Renal cortical epithelial cell (primary cell): ENCODE measurements around the gene LCK. TPM values are rescaled to one million over a fixed set of nuclear protein-coding genes. Genes with fewer than 3 reads are reported as not detected.

Experiments
- DNase-seq: peaks from one replicate; pipeline ENCODE4 v3.0.0-alpha.2; 2011; ENCODE audit warnings: low read depth
- total RNA-seq: library from RNA; depleted of rRNA; stranded (reverse); fragments of >200 nt; gene quantifications from 2 replicates; pipeline ENCODE4 v1.2.3, GENCODE V29; 2014

The LCK gene
- total RNA-seq, 1 donor from 2014 or later, result 0.10 TPM

- no peak for DNase-seq
Observed at GRCh38 chr1:32318127-32318869, 67.2 kb downstream of the LCK start.

GRCh38 chr1:32321712-32322291 lies 70.7 kb downstream of the LCK start:
- no peak for DNase-seq

- no peak for DNase-seq
Observed at GRCh38 chr1:32327204-32327603, 76.1 kb downstream of the LCK start.

GRCh38 chr1:32329931-32330466 lies 78.9 kb downstream of the LCK start:
- DNase-seq, result no peak

- no peak for DNase-seq
Observed at GRCh38 chr1:32330558-32331151, 79.6 kb downstream of the LCK start.

- DNase-seq, result no peak
Observed at GRCh38 chr1:32331549-32331948, 80.5 kb downstream of the LCK start.

- no peak for DNase-seq
Observed at GRCh38 chr1:32332290-32333079, 81.4 kb downstream of the LCK start.

- DNase-seq, result no peak
Observed at GRCh38 chr1:32333251-32333963, 82.3 kb downstream of the LCK start.

- DNase-seq, result no peak
Observed at GRCh38 chr1:32334274-32334861, 83.3 kb downstream of the LCK start.

- DNase-seq, result no peak
Observed at GRCh38 chr1:32334864-32335534, 83.9 kb downstream of the LCK start.

GRCh38 chr1:32335535-32335789 lies 84.4 kb downstream of the LCK start:
- no peak for DNase-seq

Other genes with a start within 250 kb of the LCK start
- 49.0 and 118 TPM in 2 replicates for gene KHDRBS1, start 237.4 kb upstream of the LCK start, total RNA-seq
- gene TMEM39B, start 178.3 kb upstream of the LCK start, total RNA-seq, result 3.1 and 4.7 TPM in 2 replicates
- 43.1 and 67.9 TPM in 2 replicates for gene KPNA6, start 143.2 kb upstream of the LCK start, total RNA-seq
- gene TXLNA, start 71.6 kb upstream of the LCK start, total RNA-seq, result 75.7 and 91.6 TPM in 2 replicates
- gene CCDC28B, start 50.7 kb upstream of the LCK start, total RNA-seq, result 6.9 and 12.7 TPM in 2 replicates
- gene IQCC, start 45.6 kb upstream of the LCK start, total RNA-seq, result 0.87 and 2.1 TPM in 2 replicates
- gene DCDC2B, start 42.2 kb upstream of the LCK start, total RNA-seq, result not detected in 2 replicates
- gene TMEM234, start 28.9 kb upstream of the LCK start, total RNA-seq, result 9.4 and 19.8 TPM in 2 replicates
- 283 and 504 TPM in 2 replicates for gene EIF3I, start 28.9 kb upstream of the LCK start, total RNA-seq
- gene FAM167B, start 4.0 kb upstream of the LCK start, total RNA-seq, result 0.20 TPM in 1 of 2 replicates, not detected in the other
- gene HDAC1, start 40.8 kb downstream of the LCK start, total RNA-seq, result 113 and 117 TPM in 2 replicates
- 32.8 and 70.9 TPM in 2 replicates for gene MARCKSL1, start 85.0 kb downstream of the LCK start, total RNA-seq
- gene FAM229A, start 111.2 kb downstream of the LCK start, total RNA-seq, result 1.5 and 1.9 TPM in 2 replicates
- 0.20 TPM in 1 of 2 replicates, not detected in the other for gene TSSK3, start 111.3 kb downstream of the LCK start, total RNA-seq
- gene BSDC1, start 143.2 kb downstream of the LCK start, total RNA-seq, result 85.1 and 90.1 TPM in 2 replicates
- gene ZBTB8B, start 213.8 kb downstream of the LCK start, total RNA-seq, result under 0.01 TPM in 1 of 2 replicates, not detected in the other